Measurements from ENCODE around the gene EDIL3.

Gene EDIL3

DNA sequence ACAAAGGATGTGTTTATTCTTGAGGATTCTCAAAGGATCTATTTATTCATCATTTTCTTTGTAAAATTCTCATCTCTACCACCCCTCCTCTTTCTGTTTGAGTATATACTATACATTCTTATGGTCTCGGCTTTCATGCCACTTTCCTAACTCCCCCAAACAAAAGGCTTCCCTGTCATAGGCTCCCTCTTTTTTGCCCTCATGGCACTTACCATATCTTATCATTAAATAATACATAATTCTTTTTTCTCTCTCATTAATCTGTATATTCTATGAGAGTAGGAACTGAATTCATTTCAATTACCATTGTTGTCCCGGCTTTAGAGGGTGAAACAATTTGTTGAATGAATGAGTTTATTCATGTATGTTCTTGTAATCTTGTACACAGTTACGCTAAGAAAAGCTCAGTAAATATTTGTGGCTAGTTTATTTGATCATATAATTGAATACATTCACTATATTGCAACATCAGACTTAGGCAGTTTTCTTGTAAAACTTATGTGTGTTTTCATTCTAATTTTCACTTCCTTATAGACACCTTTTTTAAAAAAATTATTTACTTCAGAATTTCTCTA lies 254.6 kb downstream of the EDIL3 start:
- Histone ChIP-seq H3K9me3 (ENCODE audit: low read length) (no peaks in the 10 kb centered on the region), H3F3A (ENCODE audit: insufficient read depth, low read length) (no peaks in the 10 kb centered on the region), H3K9ac (ENCODE audit: low read length) (no peak overlapping the region), H3K36me3 (ENCODE audit: insufficient read depth, low read length) (no peaks in the 10 kb centered on the region), H3K27me3 (ENCODE audit: insufficient read depth, low read length) (no peaks in the 10 kb centered on the region), H3K9me2 (ENCODE audit: low read depth, low read length) (no peaks in the 10 kb centered on the region), H3K4me2 (ENCODE audit: low read length) (no peak overlapping the region), H3K4me1 (ENCODE audit: insufficient read depth, low read length, severe bottlenecking) (no peaks in the 10 kb centered on the region), H2AFZ (ENCODE audit: low read length) (no peak overlapping the region), H3K4me3 (ENCODE audit: low read depth, low read length, poor library complexity, severe bottlenecking) (no peak overlapping the region), H4K20me1 (ENCODE audit: insufficient read depth, low read length) (no peaks in the 10 kb centered on the region), H3K79me2 (ENCODE audit: insufficient read depth, low read length) (no peaks in the 10 kb centered on the region), H3K27ac (ENCODE audit: low read depth, low read length, poor library complexity, severe bottlenecking) (no peak overlapping the region)
- no peak for TF ChIP-seq EZH2 (IDR thresholded peaks at IDR 0.05; ENCODE audit: borderline replicate concordance, low read length)
- TF ChIP-seq CTCF (IDR thresholded peaks at IDR 0.05; ENCODE audit: low read length): no peak

- H3K9me3 ChIP-seq (ENCODE audit: low read length): no peaks in the 10 kb centered on the region
- TF ChIP-seq CTCF (IDR thresholded peaks at IDR 0.05; ENCODE audit: low read length): no peak
- no peak for TF ChIP-seq EZH2 (IDR thresholded peaks at IDR 0.05; ENCODE audit: borderline replicate concordance, low read length)
These were observed 259.5 kb downstream of the EDIL3 start for GRCh38 chr5:84125216-84125615.

DNA sequence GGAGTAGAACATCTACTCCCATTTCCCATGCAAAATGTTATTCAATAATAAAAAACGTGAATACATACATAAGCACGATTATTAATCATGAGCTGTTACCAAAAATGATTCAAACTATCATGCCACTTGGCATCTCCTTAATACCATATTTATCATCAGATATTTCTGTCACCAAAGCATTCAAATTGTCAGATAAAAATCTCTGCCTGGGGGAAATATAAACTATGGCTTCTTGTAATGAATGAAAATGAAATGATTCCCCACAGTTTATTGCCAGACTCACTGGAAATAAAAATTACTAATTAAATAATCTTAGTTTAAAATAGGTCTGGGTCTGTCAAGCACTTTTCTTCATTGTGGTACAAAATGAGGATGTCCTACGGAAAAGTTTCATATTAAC lies 265.4 kb downstream of the EDIL3 start:
- TF ChIP-seq CTCF (IDR thresholded peaks at IDR 0.05; ENCODE audit: low read length) (no peak), EZH2 (IDR thresholded peaks at IDR 0.05; ENCODE audit: borderline replicate concordance, low read length) (no peak)

More at GRCh38 chr5:84125216-84125615, 259.5 kb downstream of the EDIL3 start:
- Histone ChIP-seq H2AFZ (ENCODE audit: low read length) (no peak overlapping the region), H3K4me3 (ENCODE audit: low read depth, low read length, poor library complexity, severe bottlenecking) (no peak overlapping the region), H3K4me2 (ENCODE audit: low read length) (no peak overlapping the region), H3K27me3 (ENCODE audit: insufficient read depth, low read length) (no peaks in the 10 kb centered on the region), H3K4me1 (ENCODE audit: insufficient read depth, low read length, severe bottlenecking) (no peaks in the 10 kb centered on the region), H3K79me2 (ENCODE audit: insufficient read depth, low read length) (no peaks in the 10 kb centered on the region), H3K36me3 (ENCODE audit: insufficient read depth, low read length) (no peaks in the 10 kb centered on the region), H4K20me1 (ENCODE audit: insufficient read depth, low read length) (no peaks in the 10 kb centered on the region), H3K9me2 (ENCODE audit: low read depth, low read length) (no peaks in the 10 kb centered on the region), H3F3A (ENCODE audit: insufficient read depth, low read length) (no peaks in the 10 kb centered on the region), H3K9ac (ENCODE audit: low read length) (no peak overlapping the region), H3K27ac (ENCODE audit: low read depth, low read length, poor library complexity, severe bottlenecking) (no peak overlapping the region)

More for the DNA sequence above, 265.4 kb downstream of the EDIL3 start:
- H3K9me2 ChIP-seq (ENCODE audit: low read depth, low read length): no peaks in the 10 kb centered on the region
- no peak overlapping the region for H3K4me2 ChIP-seq (ENCODE audit: low read length)
- H3K27me3 ChIP-seq (ENCODE audit: insufficient read depth, low read length): no peaks in the 10 kb centered on the region
- H3K9ac ChIP-seq (ENCODE audit: low read length): no peak overlapping the region
- no peaks in the 10 kb centered on the region for H3K9me3 ChIP-seq (ENCODE audit: low read length)
- no peak overlapping the region for H3K4me3 ChIP-seq (ENCODE audit: low read depth, low read length, poor library complexity, severe bottlenecking)
- no peaks in the 10 kb centered on the region for H3F3A ChIP-seq (ENCODE audit: insufficient read depth, low read length)
- no peaks in the 10 kb centered on the region for H4K20me1 ChIP-seq (ENCODE audit: insufficient read depth, low read length)
- H3K27ac ChIP-seq (ENCODE audit: low read depth, low read length, poor library complexity, severe bottlenecking): no peak overlapping the region
- no peak overlapping the region for H2AFZ ChIP-seq (ENCODE audit: low read length)
- no peaks in the 10 kb centered on the region for H3K79me2 ChIP-seq (ENCODE audit: insufficient read depth, low read length)
- H3K36me3 ChIP-seq (ENCODE audit: insufficient read depth, low read length): no peaks in the 10 kb centered on the region
- H3K4me1 ChIP-seq (ENCODE audit: insufficient read depth, low read length, severe bottlenecking): no peaks in the 10 kb centered on the region

Data from OCI-LY1 (cell line).